Gastroesophageal sphincter (tissue), 4 donors: ENCODE data around the gene TGM4. TPM values are rescaled to one million over a fixed set of nuclear protein-coding genes. Genes with fewer than 3 reads are reported as not detected.

Experiments
- ATAC-seq: fragments of 150-250 bp; one replicate; pipeline ENCODE4 v1.9.1; 2016; ENCODE audit warnings: mild to moderate bottlenecking, moderate library complexity
- H3K27ac ChIP-seq, 4 donors: fragments of 200-600 bp; sonication (generic) in 3 of 4; 1 replicate in 3 of 4; 2 replicates in 1 of 4; pipeline ENCODE4 v1.5.1; 2016 to 2019
- H3K27me3 ChIP-seq: fragments of 200-600 bp; sonication (generic); one replicate; pipeline ENCODE4 v1.5.1; 2019
- H3K36me3 ChIP-seq, 2 donors: fragments of 200-600 bp; sonication (generic); one replicate each; pipeline ENCODE4 v1.5.1; 2019; ENCODE audit warnings: control low read depth in 1 of 2
- H3K4me1 ChIP-seq, 3 donors: fragments of 200-600 bp; sonication (generic); 1 replicate in 2 of 3; 2 replicates in 1 of 3; pipeline ENCODE4 v1.5.1; 2016 to 2019; ENCODE audit warnings: control low read depth in 2 of 3
- H3K4me3 ChIP-seq, 2 donors: fragments of 200-600 bp; sonication (generic); one replicate each; pipeline ENCODE4 v1.5.1; 2019; ENCODE audit warnings: mild to moderate bottlenecking in 1 of 2, moderate library complexity in 1 of 2
- H3K9me3 ChIP-seq, 3 donors: fragments of 200-600 bp; sonication (generic); one replicate each; pipeline ENCODE4 v1.5.1; 2017 to 2019; ENCODE audit warnings: control low read depth in 2 of 3
- CTCF ChIP-seq, 4 experiments: fragments of 200-600 bp in 2 of 4; fragments of 450-650 bp in 2 of 4; sonication (generic) in 1 of 4; IDR thresholded peaks; one replicate each; pipeline ENCODE4 v1.5.1; 2017 to 2019; ENCODE audit warnings: antibody characterized with exemption in 4 of 4, mild to moderate bottlenecking in 2 of 4, moderate library complexity in 2 of 4
- EP300 ChIP-seq: sonication (generic); formaldehyde crosslinking; IDR thresholded peaks from one replicate; pipeline ENCODE4 v1.6.1; 2017; ENCODE audit warnings: antibody characterized with exemption, mild to moderate bottlenecking
- POLR2A ChIP-seq, 2 donors: fragments of 450-650 bp; IDR thresholded peaks; one replicate each; pipeline ENCODE4 v1.6.1; 2017; ENCODE audit warnings: antibody characterized with exemption in 2 of 2, mild to moderate bottlenecking in 2 of 2, moderate library complexity in 1 of 2
- POLR2AphosphoS5 ChIP-seq: sonication (generic); formaldehyde crosslinking; IDR thresholded peaks from one replicate; pipeline ENCODE4 v1.6.1; 2017; ENCODE audit warnings: antibody characterized with exemption
- WGBS, 2 donors: methylation state at CpG; one replicate each; pipeline ENCODE4 v1.1.5; 2018; ENCODE audit warnings: low coverage in 1 of 2; 5-methylcytosine and 5-hydroxymethylcytosine counted together
- total RNA-seq, 4 donors: library from RNA; depleted of rRNA; stranded (reverse); fragments of >200 nt; gene quantifications; one replicate each; pipeline ENCODE4 v1.1.0, GENCODE V29; 2016

The TGM4 gene
- total RNA-seq, 4 donors from 2014 or later, result not detected

GRCh38 chr3:44923632-44924456 lies 49.4 kb downstream of the TGM4 start:
- ATAC-seq, result no peak
- H3K27ac ChIP-seq, result no peak overlapping the region
- 64 to 72% methylated on average over 2 to 3 of the region's 3 CpGs for WGBS, 2 donors

GRCh38 chr3:44924457-44925084 lies 50.2 kb downstream of the TGM4 start:
- Histone ChIP-seq H3K4me3 (no peak overlapping the region), H3K4me1 (no peaks in the 10 kb centered on the region), H3K9me3 (no peaks in the 10 kb centered on the region), H3K27ac (no peak overlapping the region), H3K27me3 (no peaks in the 10 kb centered on the region), H3K36me3 (peaks cover 0 to 92% of the 10 kb centered on the region in 2 donors)
- 79 to 89% methylated on average over 5 of the region's 5 CpGs for WGBS, 2 donors
- TF ChIP-seq POLR2A (IDR thresholded peaks at IDR 0.05) (no peak), EP300 (no peak), POLR2AphosphoS5 (no peak)
- no peak for ATAC-seq

More at GRCh38 chr3:44923632-44924456, 49.4 kb downstream of the TGM4 start:
- Histone ChIP-seq H3K27me3 (no peaks in the 10 kb centered on the region), H3K36me3 (peaks cover 0 to 85% of the 10 kb centered on the region in 2 donors), H3K4me3 (no peak overlapping the region), H3K4me1 (no peaks in the 10 kb centered on the region), H3K9me3 (no peaks in the 10 kb centered on the region)
- TF ChIP-seq CTCF (IDR thresholded peaks at IDR 0.05), result no peak
- TF ChIP-seq EP300, result no peak
- TF ChIP-seq POLR2A (IDR thresholded peaks at IDR 0.05), result no peak
- no peak for TF ChIP-seq POLR2AphosphoS5

- TF ChIP-seq POLR2AphosphoS5 (no peak), CTCF (IDR thresholded peaks at IDR 0.05) (no peak), EP300 (no peak), POLR2A (IDR thresholded peaks at IDR 0.05) (no peak)
- 79 to 90% methylated on average over 5 of the region's 10 CpGs for WGBS, 2 donors
- Histone ChIP-seq H3K27ac (no peak overlapping the region), H3K4me1 (no peaks in the 10 kb centered on the region), H3K27me3 (no peaks in the 10 kb centered on the region), H3K4me3 (no peak overlapping the region), H3K36me3 (peaks cover 0 to 94% of the 10 kb centered on the region in 2 donors), H3K9me3 (no peaks in the 10 kb centered on the region)
- ATAC-seq, result no peak
Observed at GRCh38 chr3:44926172-44926571, 51.8 kb downstream of the TGM4 start.

GRCh38 chr3:44926921-44927320 lies 52.5 kb downstream of the TGM4 start:
- Histone ChIP-seq H3K4me3 (no peak overlapping the region), H3K9me3 (no peaks in the 10 kb centered on the region), H3K4me1 (no peaks in the 10 kb centered on the region), H3K27me3 (no peaks in the 10 kb centered on the region), H3K36me3 (peaks cover 0 to 94% of the 10 kb centered on the region in 2 donors), H3K27ac (no peak overlapping the region)
- ATAC-seq, result no peak
- 93% methylated on average over 2 of the region's 7 CpGs; no CpG with 5 or more reads in 1 of the 2 donors for WGBS, 2 donors
- TF ChIP-seq POLR2AphosphoS5 (no peak), POLR2A (IDR thresholded peaks at IDR 0.05) (no peak), EP300 (no peak), CTCF (IDR thresholded peaks at IDR 0.05) (no peak)

- no peaks in the 10 kb centered on the region for H3K4me1 ChIP-seq
- 86% methylated on average over 4 of the region's 7 CpGs; no CpG with 5 or more reads in 1 of the 2 donors for WGBS, 2 donors
- TF ChIP-seq CTCF (IDR thresholded peaks at IDR 0.05), result no peak
- no peak for TF ChIP-seq EP300
- TF ChIP-seq POLR2A (IDR thresholded peaks at IDR 0.05), result no peak
- TF ChIP-seq POLR2AphosphoS5, result no peak
- H3K36me3 ChIP-seq, result peaks cover 0 to 94% of the 10 kb centered on the region in 2 donors
- no peaks in the 10 kb centered on the region for H3K27me3 ChIP-seq
- no peak for ATAC-seq
- no peak overlapping the region for H3K27ac ChIP-seq
- no peaks in the 10 kb centered on the region for H3K9me3 ChIP-seq
- H3K4me3 ChIP-seq, result no peak overlapping the region
Observed at GRCh38 chr3:44927371-44927770, 53.0 kb downstream of the TGM4 start.
